Panc1 (cell line): ENCODE data around the gene PLEKHA7. TPM values are rescaled to one million over a fixed set of nuclear protein-coding genes. Genes with fewer than 3 reads are reported as not detected.
A peak's percentile ranks its signal among the peaks of the same experiment; 100 is the strongest.

Experiments
- ATAC-seq: fragments of 200-7000 bp; cut with Tn5 transposase; 2 replicates; pipeline ENCODE4 v1.9.1; 2020; ENCODE audit warnings: mild to moderate bottlenecking, moderate library complexity
- BruUV-seq: library from RNA; stranded (reverse); fragments of 400-500 nt; replicated peaks from 2 replicates; lab custom pipeline; 2021; lab: Mats Ljungman, UMichigan
- CTCF ChIA-PET: fragments of 300-600 bp; sonication (Branson Sonifier 250); formaldehyde crosslinking; loops from one replicate; lab custom pipeline; 2022; ENCODE audit warnings: antibody characterized with exemption; lab: Charles Lee
- POLR2A ChIA-PET: fragments of 300-600 bp; sonication (Branson Sonifier 250); formaldehyde crosslinking; loops from one replicate; lab custom pipeline; 2022; ENCODE audit warnings: antibody characterized with exemption; lab: Charles Lee
- DNase-seq: peaks from one replicate; pipeline ENCODE4 v3.0.0-alpha.2; 2010; ENCODE audit warnings: low read depth, low spot score
- H3K27ac ChIP-seq: 2 replicates; pipeline ENCODE4 v1.5.1; 2011; ENCODE audit warnings: mild to moderate bottlenecking, low read length, inconsistent platforms
- H3K27me3 ChIP-seq: fragments of 200-500 bp; sonication (Bioruptor generic); 2 replicates; pipeline ENCODE4 v1.6.0; 2014; ENCODE audit warnings: low read length, inconsistent platforms; ENCODE audit not compliant: control insufficient read depth, insufficient read depth
- H3K36me3 ChIP-seq: fragments of 200-500 bp; sonication (Bioruptor generic); 2 replicates; pipeline ENCODE4 v1.5.1; 2014; ENCODE audit warnings: inconsistent platforms, mild to moderate bottlenecking, low read length, moderate library complexity; ENCODE audit not compliant: control insufficient read depth, insufficient read depth
- H3K4me1 ChIP-seq: 2 replicates; pipeline ENCODE4 v1.5.1; 2011; ENCODE audit warnings: inconsistent platforms, mild to moderate bottlenecking, low read length, moderate library complexity; ENCODE audit not compliant: control insufficient read depth, insufficient read depth
- H3K4me3 ChIP-seq, 2 experiments: 2 replicates each; pipeline ENCODE4 v1.5.1; 2011 to 2012; ENCODE audit warnings: low read depth in 2 of 2, low read length in 2 of 2, mild to moderate bottlenecking in 2 of 2, inconsistent platforms in 1 of 2, moderate library complexity in 1 of 2
- H3K9me3 ChIP-seq: fragments of 200-500 bp; sonication (Bioruptor generic); 2 replicates; pipeline ENCODE4 v1.5.1; 2014; ENCODE audit warnings: low read depth, mild to moderate bottlenecking, inconsistent platforms, low read length, moderate library complexity; ENCODE audit not compliant: control insufficient read depth, insufficient read depth
- POLR2AphosphoS5 ChIP-seq: IDR thresholded peaks from 2 replicates; pipeline ENCODE4 v1.6.1; 2012; ENCODE audit warnings: mild to moderate bottlenecking, low read depth, low read length, moderate library complexity
- REST ChIP-seq, 2 experiments: IDR thresholded peaks; 2 replicates each; pipeline ENCODE4 v1.6.1; 2011 to 2012; ENCODE audit warnings: low read depth in 2 of 2, control low read depth in 1 of 2, low read length in 1 of 2, mild to moderate bottlenecking in 1 of 2, moderate library complexity in 1 of 2; ENCODE audit not compliant: insufficient read depth in 1 of 2
- SIN3A ChIP-seq: IDR thresholded peaks from 2 replicates; pipeline ENCODE4 v1.6.1; 2012; ENCODE audit warnings: low read depth, mild to moderate bottlenecking, low read length, moderate library complexity, borderline replicate concordance; ENCODE audit not compliant: insufficient read depth
- TCF7L2 ChIP-seq: IDR thresholded peaks from 2 replicates; pipeline ENCODE4 v1.6.1; 2011; ENCODE audit warnings: mild to moderate bottlenecking, low read depth, low read length, inconsistent platforms
- in situ Hi-C: cut with HindIII; loops from 2 replicates; pipeline ENCODE4 v1.10.0; 2016; ENCODE audit warnings: low sequenced_read_pairs, low pct_unique_long_range_greater_than_20kb
- intact Hi-C: fragments of 100-400 bp; cut with micrococcal nuclease; formaldehyde crosslinking; loops from one replicate; pipeline ENCODE4 v1.10.0; 2022; ENCODE audit not compliant: unreplicated experiment
- total RNA-seq: library from RNA; stranded (reverse); gene quantifications from one replicate; pipeline ENCODE4 v1.2.1, GENCODE V29; 2021; ENCODE audit not compliant: unreplicated experiment
- TF ChIP-seq, protein P1 (sequence below): fragments of 450-650 bp; IDR thresholded peaks from 2 replicates; pipeline ENCODE4 v1.5.1; 2017; ENCODE audit warnings: mild to moderate bottlenecking

PLEKHA7 gene
- total RNA-seq, 1 experiment from 2014 or later: 11.6 TPM

DNA sequence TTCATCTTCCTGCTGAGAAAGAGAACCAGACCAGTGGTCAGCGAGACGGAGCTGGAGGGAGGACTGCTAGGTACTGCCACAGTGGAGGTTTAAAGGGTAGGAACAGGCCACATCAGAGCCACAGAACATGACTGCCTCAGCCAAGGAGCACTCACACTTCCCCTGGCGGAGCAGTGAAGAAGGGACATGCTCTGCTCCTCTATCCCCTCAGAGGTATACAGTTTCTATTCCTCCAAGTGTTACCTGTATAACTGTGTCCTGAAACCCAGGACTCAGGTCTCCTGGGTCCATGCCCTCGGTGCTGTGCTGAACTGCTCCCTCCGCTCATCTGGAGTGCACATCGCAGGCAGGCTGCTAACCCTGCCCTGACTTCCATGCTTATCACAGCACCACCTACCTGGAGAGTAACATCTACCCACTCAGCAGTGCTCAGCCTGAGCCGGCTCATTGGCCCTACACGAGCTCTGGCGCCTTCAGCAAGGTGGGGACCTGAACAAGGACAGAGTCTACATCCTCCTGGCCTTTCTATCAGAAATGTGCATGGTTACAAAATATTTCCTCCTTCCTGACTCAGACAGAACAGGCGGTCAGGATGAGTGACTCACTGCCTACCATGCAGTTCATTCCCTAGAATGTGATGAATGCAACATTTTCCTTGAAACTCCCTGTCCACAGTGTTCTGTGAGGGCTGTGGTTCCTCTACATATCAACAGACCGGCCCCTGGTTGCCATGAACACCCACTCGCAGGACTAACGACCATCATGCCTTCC is 222.8 kb downstream of the PLEKHA7 start:
- no TSS peak for BruUV-seq
- Histone ChIP-seq H3K9me3 (no peaks in the 10 kb centered on the region), H3K27ac (no peak overlapping the region), H3K4me3 (no peak overlapping the region), H3K4me1 (peaks cover 4% of the 10 kb centered on the region; the same call in 1 of the 2 replicates), H3K27me3 (no peaks in the 10 kb centered on the region), H3K36me3 (no peaks in the 10 kb centered on the region)
- in situ Hi-C loops (no loop called here), intact Hi-C loops (no loop called here)
- TF ChIP-seq POLR2AphosphoS5 (no peak), SIN3A (no peak), REST (IDR thresholded peaks at IDR 0.05; ENCODE audit: insufficient read depth in 1 of 2, low read depth in 2 of 2, low read length in 1 of 2) (no peak), TCF7L2 (no peak)
- TF ChIP-seq, protein P1, sequence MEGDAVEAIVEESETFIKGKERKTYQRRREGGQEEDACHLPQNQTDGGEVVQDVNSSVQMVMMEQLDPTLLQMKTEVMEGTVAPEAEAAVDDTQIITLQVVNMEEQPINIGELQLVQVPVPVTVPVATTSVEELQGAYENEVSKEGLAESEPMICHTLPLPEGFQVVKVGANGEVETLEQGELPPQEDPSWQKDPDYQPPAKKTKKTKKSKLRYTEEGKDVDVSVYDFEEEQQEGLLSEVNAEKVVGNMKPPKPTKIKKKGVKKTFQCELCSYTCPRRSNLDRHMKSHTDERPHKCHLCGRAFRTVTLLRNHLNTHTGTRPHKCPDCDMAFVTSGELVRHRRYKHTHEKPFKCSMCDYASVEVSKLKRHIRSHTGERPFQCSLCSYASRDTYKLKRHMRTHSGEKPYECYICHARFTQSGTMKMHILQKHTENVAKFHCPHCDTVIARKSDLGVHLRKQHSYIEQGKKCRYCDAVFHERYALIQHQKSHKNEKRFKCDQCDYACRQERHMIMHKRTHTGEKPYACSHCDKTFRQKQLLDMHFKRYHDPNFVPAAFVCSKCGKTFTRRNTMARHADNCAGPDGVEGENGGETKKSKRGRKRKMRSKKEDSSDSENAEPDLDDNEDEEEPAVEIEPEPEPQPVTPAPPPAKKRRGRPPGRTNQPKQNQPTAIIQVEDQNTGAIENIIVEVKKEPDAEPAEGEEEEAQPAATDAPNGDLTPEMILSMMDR: no peak
- no peak for DNase-seq
- ChIA-PET CTCF (no interaction called here), POLR2A (no interaction called here)
- peak; percentile 63 for ATAC-seq

- no TSS peak for BruUV-seq
- DNase-seq (no peak), ATAC-seq (no peak)
- Histone ChIP-seq H3K9me3 (no peaks in the 10 kb centered on the region), H3K27ac (no peak overlapping the region), H3K27me3 (no peaks in the 10 kb centered on the region), H3K4me1 (peaks cover 4% of the 10 kb centered on the region; the same call in 1 of the 2 replicates), H3K4me3 (no peak overlapping the region), H3K36me3 (no peaks in the 10 kb centered on the region)
- POLR2A ChIA-PET: no interaction called here
- no peak for TF ChIP-seq TCF7L2
- no peak for TF ChIP-seq SIN3A
- TF ChIP-seq, protein P1: no peak
- no peak for TF ChIP-seq POLR2AphosphoS5
- TF ChIP-seq REST (IDR thresholded peaks at IDR 0.05; ENCODE audit: insufficient read depth in 1 of 2, low read depth in 2 of 2, low read length in 1 of 2): no peak
- CTCF ChIA-PET: no interaction called here
- intact Hi-C loops: no loop called here
- in situ Hi-C loops: no loop called here
Measured at GRCh38 chr11:16790486-16791190, 223.6 kb downstream of the PLEKHA7 start.
